GM12874 (cell line): ENCODE data around the gene BRF1.

Experiments used
- TF ChIP-seq, protein P1 (sequence below): IDR thresholded peaks from 2 replicates; pipeline ENCODE4 v1.5.1; 2011; ENCODE audit warnings: low read depth, mild to moderate bottlenecking, control low read depth, low read length, moderate library complexity; ENCODE audit not compliant: insufficient read depth

The BRF1 gene

DNA sequence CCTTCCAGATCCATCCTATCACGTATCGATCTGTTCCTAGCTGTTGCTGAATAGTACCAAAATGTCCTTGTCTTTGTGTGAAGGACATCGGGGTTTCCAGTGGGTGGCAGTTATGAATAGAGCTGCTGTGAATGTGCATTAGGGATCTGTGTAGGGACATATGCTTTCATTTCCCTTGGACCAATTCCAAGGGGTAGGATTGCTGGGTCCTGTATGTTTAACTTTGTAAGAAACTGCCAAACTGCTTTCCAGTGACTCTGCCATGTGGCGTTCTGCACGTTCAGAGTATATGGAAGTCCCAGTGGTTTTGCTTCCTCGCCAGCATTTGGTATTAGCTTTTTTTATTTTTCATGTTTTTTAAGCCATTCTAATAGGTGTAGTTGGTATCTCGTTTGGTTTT, 42.4 kb upstream of the BRF1 start:
- TF ChIP-seq, protein P1, sequence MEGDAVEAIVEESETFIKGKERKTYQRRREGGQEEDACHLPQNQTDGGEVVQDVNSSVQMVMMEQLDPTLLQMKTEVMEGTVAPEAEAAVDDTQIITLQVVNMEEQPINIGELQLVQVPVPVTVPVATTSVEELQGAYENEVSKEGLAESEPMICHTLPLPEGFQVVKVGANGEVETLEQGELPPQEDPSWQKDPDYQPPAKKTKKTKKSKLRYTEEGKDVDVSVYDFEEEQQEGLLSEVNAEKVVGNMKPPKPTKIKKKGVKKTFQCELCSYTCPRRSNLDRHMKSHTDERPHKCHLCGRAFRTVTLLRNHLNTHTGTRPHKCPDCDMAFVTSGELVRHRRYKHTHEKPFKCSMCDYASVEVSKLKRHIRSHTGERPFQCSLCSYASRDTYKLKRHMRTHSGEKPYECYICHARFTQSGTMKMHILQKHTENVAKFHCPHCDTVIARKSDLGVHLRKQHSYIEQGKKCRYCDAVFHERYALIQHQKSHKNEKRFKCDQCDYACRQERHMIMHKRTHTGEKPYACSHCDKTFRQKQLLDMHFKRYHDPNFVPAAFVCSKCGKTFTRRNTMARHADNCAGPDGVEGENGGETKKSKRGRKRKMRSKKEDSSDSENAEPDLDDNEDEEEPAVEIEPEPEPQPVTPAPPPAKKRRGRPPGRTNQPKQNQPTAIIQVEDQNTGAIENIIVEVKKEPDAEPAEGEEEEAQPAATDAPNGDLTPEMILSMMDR: no peak

DNA sequence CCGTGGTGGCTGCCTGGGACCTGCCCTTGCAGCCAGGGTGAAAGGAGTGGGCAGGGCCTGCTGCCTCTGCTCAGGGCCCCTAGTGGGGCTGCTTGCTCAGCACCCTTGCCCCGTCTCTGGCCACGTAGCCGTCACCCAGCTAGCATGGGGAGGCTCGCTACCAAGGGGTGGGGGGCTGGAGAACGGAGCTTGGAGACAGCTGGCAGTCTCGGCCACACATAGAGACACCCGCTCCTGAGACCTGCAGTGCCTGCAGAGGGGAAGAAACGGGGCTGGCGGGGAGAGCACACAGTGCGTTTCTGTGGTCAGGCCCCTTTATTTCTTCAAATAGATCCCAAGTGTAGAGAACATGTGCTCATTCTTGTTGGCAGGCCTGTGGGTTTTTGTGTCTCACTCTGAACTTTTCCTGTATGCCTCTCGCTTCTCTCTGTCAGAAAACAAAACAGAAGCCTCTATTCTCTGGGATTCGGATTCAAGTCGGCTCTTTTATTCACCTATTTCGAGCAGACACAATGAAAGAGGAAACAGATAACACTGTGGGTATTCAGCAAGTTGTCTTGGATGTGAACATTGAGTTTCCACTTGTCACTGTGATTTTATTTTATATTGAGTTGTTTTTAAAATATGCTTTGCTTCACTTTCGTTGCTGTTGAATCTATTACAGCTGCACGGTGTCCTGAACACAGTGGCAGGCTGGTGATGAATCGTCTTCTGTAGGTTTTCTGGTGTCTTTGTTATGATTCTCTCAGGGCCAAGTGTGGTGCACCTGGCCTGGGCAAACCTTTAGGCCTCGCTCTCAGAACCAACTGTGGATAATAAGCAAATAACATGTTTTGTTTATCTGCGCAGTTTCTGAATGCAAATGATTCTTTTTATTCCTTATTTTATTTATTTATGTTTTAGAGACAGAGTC, 40.3 kb upstream of the BRF1 start:
- TF ChIP-seq, protein P1: no peak

DNA sequence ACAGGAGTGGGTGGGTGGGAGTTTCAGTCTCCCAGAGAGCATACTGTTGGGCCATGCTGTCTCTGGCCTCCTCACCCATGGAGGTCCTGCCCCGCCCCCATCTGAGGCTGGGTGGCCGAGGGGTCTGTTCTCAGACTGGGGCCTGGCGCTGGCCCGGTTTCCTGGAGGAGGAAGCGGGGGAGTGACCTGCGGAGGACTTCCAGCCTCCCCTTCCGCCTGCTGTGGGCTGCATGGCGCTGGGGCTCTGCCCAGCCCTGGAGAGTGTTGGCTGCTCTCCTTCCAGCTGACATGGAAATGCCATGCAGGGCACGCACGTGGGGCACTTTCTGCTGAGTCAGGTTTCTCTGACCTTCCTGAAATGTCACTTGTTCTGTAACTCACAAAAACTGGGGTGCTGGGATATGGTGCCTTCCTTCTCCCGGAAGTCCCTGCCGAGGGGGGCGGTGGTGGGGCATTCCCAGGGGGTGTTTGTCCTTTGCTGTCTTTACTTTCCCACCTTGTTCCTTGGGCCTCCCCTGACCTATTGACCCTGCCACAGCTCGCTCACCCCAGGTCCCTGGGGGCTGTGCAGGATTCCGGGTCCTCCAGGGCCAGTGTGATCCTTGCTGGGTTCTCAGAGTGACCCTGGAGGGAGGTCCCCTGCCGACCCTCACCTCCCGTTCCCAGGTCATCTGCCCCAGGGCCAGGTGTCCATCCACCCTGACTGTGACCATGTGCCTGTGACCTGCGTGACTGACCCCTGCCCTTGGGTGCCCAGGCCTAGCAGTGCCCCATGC, 37.4 kb upstream of the BRF1 start:
- TF ChIP-seq, protein P1: no peak

DNA sequence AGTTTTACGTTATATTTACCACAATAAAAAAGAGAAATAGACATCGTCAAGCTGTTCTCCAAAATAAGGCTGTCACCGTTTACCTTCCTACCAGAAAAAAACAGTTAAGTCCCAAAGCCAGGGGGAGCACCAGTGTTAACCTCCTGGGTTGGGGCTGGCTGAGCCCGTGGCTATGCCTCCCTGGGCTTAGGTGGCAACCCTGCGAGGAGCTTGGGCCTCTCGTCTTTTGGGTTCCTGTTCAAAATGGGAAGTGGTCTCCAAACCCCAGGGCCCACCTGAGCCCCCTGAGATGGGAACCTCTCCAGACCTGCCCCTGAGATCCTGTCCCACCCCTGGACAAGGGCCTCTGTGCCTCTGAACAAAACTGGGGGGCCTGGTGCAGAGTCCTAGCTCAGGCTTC, 36.6 kb upstream of the BRF1 start:
- TF ChIP-seq, protein P1: no peak

DNA sequence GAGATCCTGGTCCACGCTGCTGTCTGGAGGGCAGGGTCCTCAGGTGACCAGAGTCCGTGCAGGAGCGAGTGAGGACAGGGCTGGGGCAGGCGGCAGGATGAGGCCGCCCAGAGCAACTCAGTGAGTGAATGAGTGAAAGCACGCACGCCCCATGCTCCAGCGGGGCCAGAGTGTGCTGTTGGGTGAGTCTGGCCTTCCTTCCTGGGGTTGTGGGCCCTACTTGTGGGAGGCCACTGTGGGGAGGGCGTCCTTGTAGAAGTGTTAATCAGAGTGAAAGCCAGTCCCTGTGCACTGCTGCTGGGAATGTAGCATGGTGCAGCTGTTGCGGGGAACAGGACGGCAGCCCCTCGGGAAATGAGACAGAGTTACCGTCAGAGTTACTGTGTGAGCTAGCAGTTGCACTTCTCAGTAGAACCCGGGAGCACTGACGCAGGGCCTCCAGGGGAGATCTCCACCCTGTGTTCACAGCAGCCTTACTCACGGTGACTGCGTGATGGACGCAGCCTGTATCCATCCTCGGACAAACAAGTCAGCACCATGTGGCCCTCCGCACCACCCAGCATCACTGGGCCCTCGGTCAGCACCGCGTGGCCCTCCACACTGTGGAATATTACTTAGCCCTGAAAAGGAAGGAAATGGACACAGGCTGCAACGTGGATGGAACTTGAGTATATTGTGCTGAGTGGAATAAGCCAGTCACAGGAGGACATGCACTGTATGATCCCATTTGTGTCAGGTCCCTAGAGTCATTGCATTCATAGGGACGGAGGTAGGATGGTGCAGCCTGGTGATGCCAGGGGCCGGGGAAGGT, 35.9 kb upstream of the BRF1 start:
- TF ChIP-seq, protein P1: no peak

DNA sequence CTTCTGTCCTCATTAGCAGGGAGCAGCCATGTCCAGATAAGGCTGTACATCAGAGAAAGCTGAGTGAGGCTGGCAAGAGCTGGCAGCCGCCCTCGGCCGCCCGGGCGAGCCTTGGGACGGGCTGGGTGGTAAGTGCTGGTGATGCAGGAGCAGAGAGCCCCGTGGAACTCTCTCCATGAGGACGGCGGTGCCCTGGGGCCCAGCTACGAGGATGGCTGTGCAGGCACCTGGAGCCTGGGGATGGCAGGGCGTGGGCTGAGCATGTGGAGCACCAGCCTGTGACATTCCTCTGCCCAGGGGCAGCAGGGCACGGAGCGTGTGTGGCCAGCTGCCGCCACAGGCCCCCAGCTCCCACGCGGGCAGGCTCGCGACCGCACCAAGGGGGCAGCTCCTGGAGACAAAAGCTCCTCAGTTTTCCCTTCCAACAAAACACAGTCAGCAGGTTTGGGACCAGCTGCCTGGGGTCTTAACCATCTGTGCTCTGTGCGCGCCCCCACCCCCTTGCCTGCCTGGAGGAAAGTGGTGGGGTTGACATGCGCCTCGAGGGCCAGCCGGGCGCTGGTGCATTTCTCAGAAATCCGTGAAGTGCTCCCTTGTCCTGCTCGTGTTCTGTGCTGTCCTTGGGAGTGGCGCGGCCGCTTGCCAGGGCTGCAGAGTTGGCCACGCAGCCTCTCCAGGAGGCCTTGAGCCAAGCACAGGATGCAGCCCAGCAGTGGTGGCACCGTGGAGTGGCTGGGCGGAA, 35.1 kb upstream of the BRF1 start:
- TF ChIP-seq, protein P1: no peak
